ENCODE measurements around the gene CD109.
"Not testable (repeated sequence)": the region's sequence is repeated elsewhere in the genome, so short reads cannot be mapped to it uniquely, and the experiment has no call there.

The CD109 gene

DNA sequence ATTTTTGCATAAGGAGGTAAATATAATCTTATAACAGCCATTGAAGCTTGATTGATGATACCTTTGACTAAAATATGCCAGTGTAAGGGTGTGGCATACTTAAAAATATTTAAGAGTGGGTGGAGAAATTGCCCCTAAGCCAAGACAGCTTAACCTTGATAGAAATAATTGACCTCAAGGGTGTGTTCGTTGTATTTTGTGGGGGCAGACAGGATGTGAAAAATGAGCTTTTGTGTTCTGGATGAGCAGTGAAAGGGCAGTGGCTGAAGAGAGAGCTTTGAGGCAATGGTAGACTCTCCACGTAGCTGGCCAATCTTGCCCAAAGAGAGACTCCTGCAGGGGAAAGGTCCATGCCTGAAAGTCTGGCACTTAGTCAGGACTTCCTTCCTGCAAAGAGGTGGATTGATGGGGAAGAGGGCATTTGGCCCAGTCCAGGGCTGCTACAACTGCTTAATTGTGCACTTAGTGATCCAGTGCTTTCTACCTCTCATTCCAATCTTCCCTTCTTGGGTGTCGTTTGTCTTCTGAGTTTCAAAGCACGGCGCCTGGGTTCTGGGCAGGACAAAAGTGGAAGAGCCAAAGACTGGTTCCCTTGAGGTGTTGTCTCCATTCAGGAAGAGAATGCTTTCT lies 15.6 kb upstream of the CD109 start:
- no peak for DNase-seq
- intact Hi-C loops (cut with DNase I) = no loop called here

DNA sequence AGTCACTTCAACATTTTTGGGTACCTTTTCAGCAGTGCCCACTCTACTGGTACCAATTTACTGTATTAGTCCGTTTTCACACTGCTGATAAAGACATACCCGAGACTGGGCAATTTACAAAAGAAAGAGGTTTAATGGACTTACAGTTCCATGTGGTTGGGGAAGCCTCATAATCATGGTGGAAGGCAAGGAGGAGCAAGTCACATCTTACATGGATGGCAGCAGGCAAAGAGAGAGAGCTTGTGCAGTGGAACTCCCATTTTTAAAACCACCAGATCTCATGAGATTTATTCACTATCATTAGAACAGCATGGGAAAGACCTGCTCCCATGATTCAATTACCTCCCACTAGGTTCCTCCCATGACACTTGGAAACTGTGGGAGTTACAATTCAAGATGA lies 12.4 kb upstream of the CD109 start:
- intact Hi-C loops (cut with DNase I); DNase-seq: not testable (repeated sequence)

DNA sequence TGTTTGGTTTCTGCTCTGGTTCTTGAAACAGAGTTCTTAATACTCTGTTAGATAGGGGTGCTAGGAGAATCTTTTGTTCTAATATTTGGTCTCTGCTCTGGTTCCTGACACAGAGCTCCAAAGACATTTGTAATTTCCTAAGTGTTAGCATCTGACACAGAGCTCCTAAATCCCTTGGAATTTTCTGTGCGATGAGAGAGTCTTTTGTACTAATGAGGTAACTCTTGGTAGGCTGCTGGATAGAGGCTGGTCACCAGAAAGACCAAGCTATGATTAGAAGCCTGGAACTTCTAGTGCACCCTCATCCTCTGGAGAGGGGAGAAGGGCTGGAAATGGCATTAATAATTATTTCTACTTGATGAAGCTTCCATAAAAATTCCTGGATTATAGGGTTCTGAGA lies 7.7 kb upstream of the CD109 start:
- DNase-seq = no peak
- intact Hi-C loops (cut with DNase I) = no loop called here

DNA sequence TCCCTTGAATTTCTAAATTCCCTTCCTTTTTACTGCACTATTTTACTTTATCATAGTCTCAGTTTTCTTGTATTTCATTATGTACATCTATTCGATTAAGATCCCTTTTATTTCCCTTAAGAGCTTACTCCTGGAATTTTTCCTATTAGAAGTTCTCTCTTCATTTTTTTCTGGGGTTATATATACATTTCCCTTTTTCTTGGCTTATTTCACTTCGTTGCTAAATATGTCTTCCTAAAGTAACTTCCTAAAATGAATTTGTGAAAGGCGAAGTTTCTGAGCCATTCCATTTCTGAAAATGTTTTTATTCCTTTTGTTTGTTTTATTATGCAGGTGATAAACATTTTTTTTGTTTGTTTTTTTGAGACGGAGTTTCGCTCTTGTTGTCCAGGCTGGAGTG lies 5.9 kb upstream of the CD109 start:
- intact Hi-C loops (cut with DNase I) = no loop called here
- no peak for DNase-seq

DNA sequence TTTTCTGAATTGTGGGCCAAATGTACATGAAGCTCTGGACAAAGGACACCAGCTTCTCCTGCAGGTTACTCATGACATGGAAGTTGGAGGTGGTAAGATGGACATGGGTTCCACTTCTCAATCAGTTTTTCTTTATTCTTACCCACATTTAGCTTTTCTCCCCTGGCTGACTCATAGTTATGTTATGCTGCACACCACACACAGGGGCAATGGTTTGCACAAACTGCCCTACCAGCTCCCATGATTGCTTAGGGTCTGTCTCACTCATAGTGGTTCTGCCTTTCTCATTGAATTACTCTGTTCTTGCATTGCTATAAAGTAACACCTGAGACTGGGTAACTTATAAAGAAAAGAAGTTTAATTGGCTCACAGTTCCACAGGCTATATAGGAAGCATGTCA lies 4.5 kb upstream of the CD109 start:
- intact Hi-C loops (cut with DNase I) = no loop called here
- DNase-seq = no peak

DNA sequence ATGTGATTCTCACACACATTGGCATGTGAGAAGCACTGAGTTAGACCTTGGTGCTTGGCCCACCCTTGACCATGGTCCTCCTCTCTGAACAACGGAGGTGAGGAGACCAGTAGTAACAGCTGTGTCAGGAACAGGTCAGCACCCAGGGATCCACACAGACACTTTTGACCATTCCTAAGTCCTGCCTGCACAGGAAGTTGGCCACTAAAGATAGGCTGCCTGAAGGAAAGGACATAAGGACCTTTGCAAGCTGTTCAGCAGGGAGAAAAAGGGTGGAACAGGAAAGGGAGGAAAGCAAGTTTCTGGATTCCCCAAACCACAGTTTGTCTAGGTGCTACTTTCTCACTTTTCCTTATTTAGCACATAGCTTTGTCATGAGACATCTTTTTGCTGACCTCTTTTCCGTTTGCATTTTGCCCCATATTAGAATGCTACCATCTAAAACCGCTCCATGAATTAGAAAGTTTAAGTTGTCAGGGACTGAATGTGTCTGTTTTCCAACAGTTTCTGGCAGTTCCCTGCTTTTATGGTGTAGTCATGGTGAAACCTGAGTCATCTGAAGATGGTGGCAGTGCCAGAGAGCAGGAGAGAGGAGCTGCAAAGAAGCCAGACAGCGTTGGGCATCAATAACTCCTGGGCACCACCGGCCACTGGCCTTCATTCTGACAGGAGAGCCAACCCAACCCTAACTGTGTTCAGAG lies 1.1 kb upstream of the CD109 start:
- peak in 7 of 10 donors; percentile 10 to 81 (median 34) for DNase-seq

DNA sequence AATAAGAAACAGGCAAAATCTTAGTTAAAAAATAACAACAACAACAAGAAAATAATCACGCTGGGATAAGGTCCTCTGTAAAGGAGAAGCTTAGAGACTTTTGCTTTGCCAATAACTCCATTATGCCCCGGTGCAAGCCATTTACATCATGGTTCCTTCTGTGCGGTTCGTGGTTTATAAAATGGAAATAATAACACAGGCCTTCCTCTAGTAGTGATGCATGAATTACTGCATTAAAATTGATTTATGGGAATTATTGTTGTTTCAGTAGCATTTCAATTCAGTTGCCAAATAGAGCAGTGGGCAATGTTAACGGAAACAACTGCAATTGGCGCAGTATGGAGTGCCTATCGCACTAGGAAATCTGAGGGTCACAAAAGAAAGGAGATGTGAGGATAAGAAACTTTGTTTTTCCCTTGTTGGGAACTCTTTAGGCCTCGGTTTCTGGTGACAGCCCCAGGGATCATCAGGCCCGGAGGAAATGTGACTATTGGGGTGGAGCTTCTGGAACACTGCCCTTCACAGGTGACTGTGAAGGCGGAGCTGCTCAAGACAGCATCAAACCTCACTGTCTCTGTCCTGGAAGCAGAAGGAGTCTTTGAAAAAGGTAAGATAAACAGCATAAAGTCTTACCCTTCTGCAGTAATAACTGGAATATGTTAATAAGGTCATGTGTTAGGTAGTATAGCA lies 1.1 kb downstream of the CD109 start:
- DNase-seq = no peak
- intact Hi-C loops (cut with DNase I) = no loop called here

More for the DNA sequence above, 1.1 kb upstream of the CD109 start:
- intact Hi-C loops (cut with DNase I) = no loop called here

DNA sequence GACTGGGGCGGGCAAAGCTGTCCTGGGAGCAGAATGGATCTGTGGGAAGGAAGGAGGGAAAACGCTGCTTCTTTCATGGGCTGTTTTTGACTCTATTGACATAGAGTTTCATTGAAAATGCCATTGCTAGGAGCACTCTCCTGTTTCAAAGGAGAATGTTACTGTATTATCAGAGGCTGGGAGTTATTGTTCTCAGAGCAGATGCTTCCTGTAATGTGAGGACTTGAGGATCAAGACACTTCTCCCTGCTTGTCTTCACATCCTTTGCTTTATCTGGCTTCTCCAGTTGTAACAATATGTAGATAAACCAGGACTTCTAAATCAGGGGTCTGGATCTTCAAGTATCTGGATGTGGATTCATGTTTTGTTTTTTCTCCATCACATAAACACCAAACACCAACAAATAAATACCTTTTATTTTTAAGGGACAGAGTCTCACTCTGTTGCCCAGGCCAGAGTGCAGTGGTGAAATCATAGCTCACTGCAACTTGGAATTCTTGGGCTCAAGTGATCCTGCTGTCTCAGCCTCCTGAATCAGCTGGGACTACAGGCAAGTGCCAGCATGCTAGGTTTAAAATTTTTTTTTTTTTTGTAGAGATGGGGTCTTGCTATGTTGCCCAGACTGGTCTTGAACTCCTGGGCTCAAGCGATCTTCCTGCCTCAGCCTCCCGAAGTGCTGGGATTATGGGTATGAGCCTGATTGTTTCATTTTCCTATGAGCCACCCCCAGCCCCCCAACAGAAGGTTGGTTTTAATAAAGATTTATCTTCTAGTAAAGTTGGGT lies 3.9 kb downstream of the CD109 start:
- no peak for DNase-seq
- intact Hi-C loops (cut with DNase I) = no loop called here

DNA sequence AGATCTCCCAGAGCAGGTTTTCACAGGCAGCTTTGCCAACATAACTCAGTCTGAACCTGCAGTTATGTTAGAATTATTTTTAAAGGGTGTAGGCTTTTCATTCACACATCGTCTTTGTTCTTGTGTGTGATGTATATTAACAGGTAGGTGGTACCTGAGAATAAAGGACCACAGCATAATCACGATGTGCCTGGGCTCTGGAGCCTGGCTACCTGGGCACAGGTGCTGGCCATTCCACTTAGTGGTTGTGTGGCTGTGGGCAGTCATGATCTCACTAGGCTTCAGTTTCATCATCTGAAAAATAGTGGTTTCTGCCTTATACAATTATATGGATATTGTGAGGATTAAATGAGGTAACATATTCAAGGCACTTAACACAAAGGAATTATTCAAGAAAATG lies 6.4 kb downstream of the CD109 start:
- DNase-seq = no peak
- intact Hi-C loops (cut with DNase I) = no loop called here

DNA sequence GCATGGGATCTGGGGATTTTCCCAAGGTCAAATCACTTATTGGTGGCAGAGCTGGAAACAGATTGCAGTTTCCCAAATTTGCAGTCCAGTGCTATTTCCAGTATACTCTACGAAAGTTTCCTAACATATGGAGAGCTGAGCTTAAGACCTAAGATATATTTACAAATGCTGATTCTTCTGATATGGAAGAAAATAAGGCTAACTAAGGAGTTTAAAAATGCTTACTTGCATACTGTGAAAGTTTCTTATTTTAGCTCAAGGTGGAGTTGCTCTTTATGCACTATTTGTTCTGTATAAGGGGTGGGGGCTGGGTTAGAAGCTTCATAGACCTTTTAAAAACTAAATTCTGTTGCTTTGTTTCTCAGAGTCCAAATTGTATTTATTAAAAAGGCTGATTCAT lies 7.5 kb downstream of the CD109 start:
- intact Hi-C loops (cut with DNase I) = no loop called here
- DNase-seq = no peak

DNA sequence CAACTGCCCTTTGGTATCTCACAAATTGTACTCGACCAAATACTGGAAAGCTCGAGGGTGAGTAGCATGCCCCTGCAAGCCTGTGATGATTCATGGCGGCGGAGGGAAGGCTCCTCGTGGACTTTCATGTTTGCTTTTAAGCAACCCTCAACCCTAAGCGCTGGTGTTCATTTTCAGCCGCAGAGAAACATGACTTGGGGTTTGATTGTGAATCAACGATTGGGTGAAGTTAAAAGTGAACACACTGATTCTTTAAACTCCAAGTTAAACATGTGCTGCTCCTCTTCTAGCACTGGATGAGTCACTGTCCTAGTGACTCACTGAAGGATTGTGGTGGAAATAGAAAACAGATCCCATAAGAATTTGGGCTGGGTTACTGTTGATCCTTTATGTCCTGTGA lies 8.3 kb downstream of the CD109 start:
- intact Hi-C loops (cut with DNase I) = no loop called here
- no peak for DNase-seq

DNA sequence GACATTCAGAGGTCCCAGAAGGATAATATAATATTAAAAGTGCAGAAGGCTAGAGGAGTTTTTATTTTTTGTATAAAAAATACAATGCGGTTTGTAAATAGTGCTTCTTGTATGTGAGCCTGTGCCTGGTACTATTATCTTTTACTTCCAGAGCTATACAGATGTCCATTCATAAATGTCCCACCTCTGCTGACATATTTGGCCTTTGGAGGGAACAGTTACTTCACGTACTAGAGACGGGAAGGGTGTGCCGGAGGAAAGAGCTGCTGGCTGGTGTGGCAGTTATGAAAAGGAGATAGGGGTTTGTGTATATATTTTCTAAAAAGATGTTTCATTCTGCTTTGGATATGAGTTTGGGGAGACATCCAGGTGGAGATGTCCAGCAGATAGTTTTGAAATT lies 8.8 kb downstream of the CD109 start:
- no peak for DNase-seq
- intact Hi-C loops (cut with DNase I) = no loop called here

DNA sequence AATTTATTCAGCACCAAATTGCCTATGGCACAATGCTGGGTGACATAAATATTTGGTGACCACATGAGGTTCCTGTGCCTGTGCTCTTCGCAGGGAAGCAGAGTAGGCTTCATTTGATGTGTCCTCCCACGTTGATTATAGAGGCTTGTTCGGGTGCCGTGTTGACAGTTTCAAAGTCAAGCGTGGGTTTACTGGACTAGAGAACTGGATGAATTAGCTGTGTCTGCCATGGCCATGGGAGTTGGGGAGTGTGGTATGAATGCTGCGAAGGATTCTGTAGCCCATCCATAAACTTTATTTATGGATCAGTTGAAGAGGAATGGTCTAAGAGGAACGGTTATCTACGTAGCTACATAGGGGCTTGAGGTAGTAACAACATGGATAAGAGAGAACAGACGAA lies 11.0 kb downstream of the CD109 start:
- intact Hi-C loops (cut with DNase I) = no loop called here
- DNase-seq = no peak

DNA sequence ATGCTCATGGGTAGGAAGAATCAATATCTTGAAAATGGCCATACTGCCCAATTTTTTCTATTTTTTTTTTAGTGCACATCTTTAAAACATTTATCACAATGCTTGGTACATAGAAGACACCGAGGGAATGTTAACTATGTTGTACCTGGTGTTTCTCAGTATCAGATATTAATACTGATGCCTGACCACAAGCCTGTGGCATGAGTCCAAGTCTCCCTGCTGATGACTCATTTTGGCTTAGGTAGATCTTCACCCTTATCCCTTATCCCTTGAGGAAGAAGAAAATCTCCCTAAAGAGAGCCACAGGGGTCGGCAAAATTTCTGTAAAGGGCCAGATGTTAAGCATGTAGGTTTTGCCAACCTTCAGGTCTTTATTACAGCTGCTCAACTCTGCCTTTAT lies 14.5 kb downstream of the CD109 start:
- intact Hi-C loops (cut with DNase I) = no loop called here
- DNase-seq = no peak

DNA sequence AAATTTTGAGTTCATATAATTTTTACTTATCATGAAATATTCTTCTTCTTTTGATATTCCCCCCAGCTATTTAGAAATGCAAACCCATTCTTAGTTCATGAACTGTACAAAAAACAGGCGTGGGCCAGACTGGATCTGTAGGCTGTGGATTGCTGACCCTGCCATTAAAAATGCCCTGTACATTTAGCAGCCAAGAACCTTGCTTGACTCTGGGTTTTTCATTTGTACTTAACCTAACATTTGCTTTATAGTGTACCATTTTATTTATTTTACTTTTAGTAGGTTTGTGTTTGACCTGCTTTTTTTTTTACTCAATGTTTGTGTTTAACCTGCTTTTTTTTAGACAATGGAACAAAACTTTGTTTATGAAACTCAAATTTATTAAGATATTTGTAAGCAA lies 14.9 kb downstream of the CD109 start:
- intact Hi-C loops (cut with DNase I) = no loop called here
- DNase-seq = no peak

DNA sequence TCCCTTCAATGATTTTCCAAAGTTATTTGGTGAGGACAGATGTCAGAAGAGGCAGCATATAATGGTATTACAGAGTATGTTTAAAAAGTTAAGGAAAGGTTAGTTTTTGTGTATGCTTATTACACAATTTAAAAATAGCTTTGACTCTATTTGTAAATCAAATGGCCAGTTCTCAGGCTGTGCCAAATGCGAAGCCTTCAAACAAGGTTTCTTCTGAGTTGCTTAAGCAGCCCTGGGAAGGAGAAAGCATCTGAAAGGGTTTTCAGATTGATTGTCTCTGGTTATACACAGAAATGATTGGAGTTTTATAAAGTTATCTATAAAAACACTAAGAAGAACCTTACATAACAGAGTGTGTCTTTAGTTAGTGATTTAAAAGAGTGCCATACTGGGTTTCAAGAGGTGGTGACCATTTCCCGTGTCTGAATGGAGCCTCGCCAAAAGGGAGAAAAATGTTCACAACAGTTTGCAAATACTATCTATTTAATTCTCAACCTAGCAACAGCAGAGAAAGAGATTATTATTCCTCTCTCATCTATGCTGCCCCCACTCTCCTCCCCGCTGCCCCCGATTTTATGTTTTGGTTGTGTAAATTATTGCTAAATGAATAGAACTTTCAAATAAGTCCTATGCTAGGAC lies 16.7 kb downstream of the CD109 start:
- no peak for DNase-seq
- intact Hi-C loops (cut with DNase I) = no loop called here

DNA sequence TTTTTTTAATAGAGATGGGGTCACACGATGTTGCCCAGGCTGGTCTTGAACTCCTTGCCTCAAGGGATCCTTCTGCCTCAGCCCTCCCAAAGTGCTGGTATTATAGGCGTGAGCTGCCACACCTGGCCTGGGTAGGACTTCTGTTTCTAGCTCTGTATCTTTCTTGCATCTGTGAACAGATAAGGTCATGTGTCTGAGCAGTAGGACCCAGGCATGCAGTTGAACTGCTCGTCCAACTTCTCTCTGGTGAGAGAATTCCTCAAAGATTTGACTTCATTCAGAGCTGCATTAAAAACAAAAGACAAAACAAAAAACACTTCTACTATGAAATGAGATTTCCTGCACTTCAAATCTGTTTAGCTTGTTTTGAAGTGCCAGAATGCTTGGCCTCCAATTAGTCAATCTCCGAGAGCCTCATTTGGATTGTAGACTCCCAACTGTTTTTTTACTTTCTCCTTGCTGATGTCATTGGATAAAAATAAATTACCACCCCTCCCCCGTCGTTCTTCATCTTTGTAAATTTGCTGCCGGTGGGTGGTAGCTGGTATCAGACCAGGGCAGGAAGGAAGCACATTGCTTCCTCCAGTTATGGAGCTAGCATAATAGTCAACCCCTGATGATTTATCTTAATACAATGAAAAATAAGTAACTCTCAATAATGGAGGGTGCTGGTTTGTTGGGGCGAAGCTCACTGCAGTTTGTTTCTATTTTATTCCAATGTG lies 17.6 kb downstream of the CD109 start:
- intact Hi-C loops (cut with DNase I) = no loop called here
- no peak for DNase-seq

DNA sequence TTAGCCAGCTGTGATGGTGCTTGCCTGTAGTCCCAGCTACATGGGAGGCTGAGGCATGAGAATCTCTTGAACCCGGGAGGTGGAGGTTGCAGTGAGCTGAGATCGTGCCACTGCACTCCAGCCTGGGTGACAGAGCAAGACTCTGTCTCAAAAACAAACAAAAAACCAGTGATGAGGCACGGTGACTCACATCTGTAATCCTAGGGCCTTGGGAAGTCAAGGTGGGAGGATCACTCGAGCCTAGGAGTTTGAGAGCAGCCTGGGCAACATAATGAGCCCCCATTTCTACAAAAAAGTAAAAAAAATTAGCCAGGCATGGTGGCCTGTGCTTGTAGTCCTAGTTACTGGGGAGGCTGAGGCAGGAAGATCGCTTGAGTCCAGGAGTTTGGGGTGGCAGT lies 19.1 kb downstream of the CD109 start:
- DNase-seq; intact Hi-C loops (cut with DNase I): not testable (repeated sequence)

DNA sequence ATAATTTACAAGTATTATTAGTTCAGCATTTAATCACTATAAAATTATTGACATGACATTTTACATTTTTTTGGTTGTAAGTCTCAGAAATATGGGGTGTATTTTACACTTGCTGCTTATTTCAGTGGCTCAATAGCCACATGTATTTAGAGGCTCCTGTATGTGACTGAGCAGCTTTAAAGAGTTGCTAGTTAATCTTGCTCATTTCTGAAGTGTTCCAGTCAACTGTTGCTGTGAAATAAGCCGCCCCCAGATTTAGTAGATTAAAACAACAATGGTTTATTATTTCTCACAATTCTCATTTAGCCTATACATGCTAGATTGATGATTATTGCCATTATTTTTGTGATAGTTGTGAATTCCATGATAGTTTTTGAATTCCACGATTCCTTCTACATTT lies 23.0 kb downstream of the CD109 start:
- no peak for DNase-seq
- intact Hi-C loops (cut with DNase I) = no loop called here
